ENCODE data around the gene ADIPOR2.
"Not testable (repeated sequence)": the region's sequence is repeated elsewhere in the genome, so short reads cannot be mapped to it uniquely, and the experiment has no call there.

Gene ADIPOR2

GRCh38 chr12:1663440-1664132 is 27.3 kb upstream of the ADIPOR2 start:
- no peak for DNase-seq (ENCODE audit: extremely low read depth in 1 of 2, low read depth in 1 of 2)

- no peak for DNase-seq (ENCODE audit: extremely low read depth in 1 of 2, low read depth in 1 of 2)
These were observed 25.5 kb upstream of the ADIPOR2 start for GRCh38 chr12:1665366-1665765.

GRCh38 chr12:1666215-1666614 is 24.7 kb upstream of the ADIPOR2 start:
- DNase-seq (ENCODE audit: extremely low read depth in 1 of 2, low read depth in 1 of 2): no peak

- DNase-seq (ENCODE audit: extremely low read depth in 1 of 2, low read depth in 1 of 2): no peak
These were observed 24.1 kb upstream of the ADIPOR2 start for GRCh38 chr12:1666685-1667162.

GRCh38 chr12:1668833-1669543 is 21.9 kb upstream of the ADIPOR2 start:
- DNase-seq (ENCODE audit: extremely low read depth in 1 of 2, low read depth in 1 of 2): no peak

GRCh38 chr12:1670358-1671268 is 20.3 kb upstream of the ADIPOR2 start:
- no peak for DNase-seq (ENCODE audit: extremely low read depth in 1 of 2, low read depth in 1 of 2)

- DNase-seq (ENCODE audit: extremely low read depth in 1 of 2, low read depth in 1 of 2): no peak
These were observed 14.8 kb upstream of the ADIPOR2 start for GRCh38 chr12:1676043-1676442.

- DNase-seq (ENCODE audit: extremely low read depth in 1 of 2, low read depth in 1 of 2): no peak
These were observed 9.9 kb upstream of the ADIPOR2 start for GRCh38 chr12:1680804-1681492.

GRCh38 chr12:1681493-1681807 is 9.4 kb upstream of the ADIPOR2 start:
- no peak for DNase-seq (ENCODE audit: extremely low read depth in 1 of 2, low read depth in 1 of 2)

- DNase-seq (ENCODE audit: extremely low read depth in 1 of 2, low read depth in 1 of 2): no peak
These were observed 2.7 kb upstream of the ADIPOR2 start for GRCh38 chr12:1688086-1688710.

GRCh38 chr12:1691123-1692007 is 495 bp downstream of the ADIPOR2 start:
- DNase-seq (ENCODE audit: extremely low read depth in 1 of 2, low read depth in 1 of 2): peak in 1 of 2 donors; percentile 20

GRCh38 chr12:1692226-1692625 is 1.4 kb downstream of the ADIPOR2 start:
- DNase-seq (ENCODE audit: extremely low read depth in 1 of 2, low read depth in 1 of 2): no peak

GRCh38 chr12:1692895-1693610 is 2.2 kb downstream of the ADIPOR2 start:
- DNase-seq (ENCODE audit: extremely low read depth in 1 of 2, low read depth in 1 of 2): no peak

- DNase-seq (ENCODE audit: extremely low read depth in 1 of 2, low read depth in 1 of 2): not testable (repeated sequence)
These were observed 4.2 kb downstream of the ADIPOR2 start for GRCh38 chr12:1695097-1695496.

- no peak for DNase-seq (ENCODE audit: extremely low read depth in 1 of 2, low read depth in 1 of 2)
These were observed 5.2 kb downstream of the ADIPOR2 start for GRCh38 chr12:1695886-1696670.

- no peak for DNase-seq (ENCODE audit: extremely low read depth in 1 of 2, low read depth in 1 of 2)
These were observed 5.9 kb downstream of the ADIPOR2 start for GRCh38 chr12:1696800-1697199.

- no peak for DNase-seq (ENCODE audit: extremely low read depth in 1 of 2, low read depth in 1 of 2)
These were observed 6.4 kb downstream of the ADIPOR2 start for GRCh38 chr12:1697271-1697670.

- no peak for DNase-seq (ENCODE audit: extremely low read depth in 1 of 2, low read depth in 1 of 2)
These were observed 7.8 kb downstream of the ADIPOR2 start for GRCh38 chr12:1698720-1699119.
